Measurements from ENCODE around the gene TMUB2. TPM values are rescaled to one million over a fixed set of nuclear protein-coding genes. Genes with fewer than 3 reads are reported as not detected.

TMUB2 gene
- total and polyA plus RNA-seq, 9 of the 15 experiments (the other 6 are each of a cell fraction or from before 2014, with no cell fraction given) = 4.1 to 29.8 (median 16.3) TPM

DNA sequence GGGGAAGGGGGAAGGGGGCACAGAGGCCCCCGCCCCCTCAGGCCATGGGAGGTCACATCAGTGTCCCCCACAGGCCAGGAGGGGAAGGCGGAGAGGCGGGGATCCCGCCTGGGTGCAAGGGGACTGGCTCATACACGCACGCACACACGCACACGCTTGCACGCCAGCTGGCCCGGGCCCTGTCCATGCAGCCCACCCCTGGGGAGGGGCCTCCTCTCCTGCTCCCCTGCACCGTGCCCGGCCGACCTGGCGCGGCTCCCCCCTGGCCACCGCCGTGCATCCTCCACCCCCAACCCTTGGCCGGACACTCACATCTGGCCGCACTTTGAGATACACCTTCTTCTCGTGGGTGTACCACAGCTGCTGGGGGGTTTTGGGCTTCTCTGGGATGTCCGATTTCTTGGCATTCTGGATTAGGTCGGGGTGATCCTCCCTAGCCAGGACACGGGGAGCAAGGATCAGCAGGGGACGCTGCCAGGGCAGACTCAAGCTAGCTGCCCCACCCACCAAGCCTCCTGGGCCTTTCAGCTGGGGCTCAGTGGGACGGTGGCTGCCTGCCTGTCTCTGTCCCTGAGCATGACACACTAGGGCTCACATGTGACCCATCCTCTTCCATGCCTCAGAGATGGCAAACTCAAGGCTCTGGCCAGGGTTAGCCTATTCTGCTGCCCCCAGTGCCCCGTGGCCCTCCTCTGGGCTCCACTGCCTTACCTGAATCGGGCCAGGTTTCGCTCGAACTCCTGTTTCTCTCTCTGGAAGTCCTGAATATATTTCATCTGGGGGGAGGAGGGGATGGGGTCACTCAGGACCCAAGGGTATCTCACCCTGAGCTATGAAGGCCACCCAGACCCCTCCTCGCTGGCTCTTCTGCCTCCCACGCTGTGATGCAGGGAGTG, 26.0 kb downstream of the TMUB2 start:
- Histone ChIP-seq H2AFZ (ENCODE audit: low read depth, low read length) (no peak overlapping the region), H3K9me3 (replicated peaks; ENCODE audit: control insufficient read depth, insufficient read depth, low read depth, low read length) (no peaks in the 10 kb centered on the region), H3K4me3 (no peak overlapping the region), H3K79me2 (ENCODE audit: control insufficient read depth, insufficient read depth, low read length) (peaks cover 28% of the 10 kb centered on the region), H3K27me3 (ENCODE audit: control insufficient read depth in 2 of 2, insufficient read depth in 2 of 2, low read length in 2 of 2) (no peaks in the 10 kb centered on the region), H3K4me2 (ENCODE audit: insufficient read depth, low read length) (no peak overlapping the region), H3K36me3 (ENCODE audit: control insufficient read depth, insufficient read depth, low read length) (peaks cover 92% of the 10 kb centered on the region), H4K20me1 (replicated peaks; ENCODE audit: control insufficient read depth, insufficient read depth, low read length) (peaks cover 12% of the 10 kb centered on the region), H3K4me1 (replicated peaks in 1 of 2; ENCODE audit: control insufficient read depth in 2 of 2, insufficient read depth in 2 of 2, low read length in 2 of 2) (peaks cover 26 to 43% of the 10 kb centered on the region in 2 experiments), H3K9ac (ENCODE audit: insufficient read depth in 1 of 2, low read depth in 2 of 2, low read length in 2 of 2) (peak overlapping the region in 1 of 2 experiments; percentile 64; a peak in 2 of 4 replicates), H3K27ac (ENCODE audit: extremely low read depth, low read depth, low read length) (no peak overlapping the region), H3K9me1 (ENCODE audit: control insufficient read depth, insufficient read depth, low read length) (peaks cover 4% of the 10 kb centered on the region)
- peak; percentile 5 for ATAC-seq
- WGBS (ENCODE audit: insufficient coverage, low coverage, missing lambda C conversion rate) = 90% methylated on average over 16 of the region's 31 CpGs
- POLR2A ChIA-PET = interaction anchor here (0.6 to 3.6 kb wide), 15 partner anchors 8 to 299 kb away, joined by 3 to 16 read pairs (median 4); partner anchors contain the start of genes RUNDC3A, SLC25A39 and UBTF
- TF ChIP-seq RB1 (IDR thresholded peaks at IDR 0.05; ENCODE audit: low read depth) (no peak), RBM22 (IDR thresholded peaks at IDR 0.05; ENCODE audit: low read depth, low read length, poor library complexity, severe bottlenecking) (peak; percentile 84), BRD9 (IDR thresholded peaks at IDR 0.05; ENCODE audit: low read depth, partially characterized antibody) (no peak), STAT5A (IDR thresholded peaks at IDR 0.05; ENCODE audit: borderline replicate concordance, low read length) (no peak), EGR1 (conservative IDR thresholded peaks at IDR 0.05) (0 out of 2 replicates have a peak, but pooled peaks have one; percentile 16), CEBPB (tag; IDR thresholded peaks at IDR 0.05) (no peak), POLR2G (IDR thresholded peaks at IDR 0.05; ENCODE audit: low read depth, low read length) (peak; percentile 76), POLR2A (conservative IDR thresholded peaks at IDR 0.05) (peak; percentile 61), SUPT5H (IDR thresholded peaks at IDR 0.05) (peak; percentile 59), SNRNP70 (optimal IDR thresholded peaks at IDR 0.05; ENCODE audit: low read depth, low read length) (peak; percentile 28), RBFOX2 (IDR thresholded peaks at IDR 0.05; ENCODE audit: low read depth, low read length) (peak; percentile 65), KDM5B (IDR thresholded peaks at IDR 0.05; ENCODE audit: insufficient replicate concordance, low read depth, low read length) (peak; percentile 21), POLR2AphosphoS5 (IDR thresholded peaks at IDR 0.05; ENCODE audit: control insufficient read depth, insufficient read depth, low read depth, low read length) (peak; percentile 5; the same call in 1 of the 2 replicates), PCBP1 (IDR thresholded peaks at IDR 0.05; ENCODE audit: low read depth, low read length, poor library complexity, severe bottlenecking) (peak; percentile 48), MYNN (IDR thresholded peaks at IDR 0.05) (0 out of 2 replicates have a peak, but pooled peaks have one; percentile 9), MYNN (CRISPR knock-in tag; IDR thresholded peaks at IDR 0.05) (no peak)
- TF ChIP-seq, protein P1, sequence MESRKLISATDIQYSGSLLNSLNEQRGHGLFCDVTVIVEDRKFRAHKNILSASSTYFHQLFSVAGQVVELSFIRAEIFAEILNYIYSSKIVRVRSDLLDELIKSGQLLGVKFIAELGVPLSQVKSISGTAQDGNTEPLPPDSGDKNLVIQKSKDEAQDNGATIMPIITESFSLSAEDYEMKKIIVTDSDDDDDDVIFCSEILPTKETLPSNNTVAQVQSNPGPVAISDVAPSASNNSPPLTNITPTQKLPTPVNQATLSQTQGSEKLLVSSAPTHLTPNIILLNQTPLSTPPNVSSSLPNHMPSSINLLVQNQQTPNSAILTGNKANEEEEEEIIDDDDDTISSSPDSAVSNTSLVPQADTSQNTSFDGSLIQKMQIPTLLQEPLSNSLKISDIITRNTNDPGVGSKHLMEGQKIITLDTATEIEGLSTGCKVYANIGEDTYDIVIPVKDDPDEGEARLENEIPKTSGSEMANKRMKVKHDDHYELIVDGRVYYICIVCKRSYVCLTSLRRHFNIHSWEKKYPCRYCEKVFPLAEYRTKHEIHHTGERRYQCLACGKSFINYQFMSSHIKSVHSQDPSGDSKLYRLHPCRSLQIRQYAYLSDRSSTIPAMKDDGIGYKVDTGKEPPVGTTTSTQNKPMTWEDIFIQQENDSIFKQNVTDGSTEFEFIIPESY (CRISPR knock-in tag; IDR thresholded peaks at IDR 0.05) = 0 out of 2 replicates have a peak, but pooled peaks have one; percentile 22
- TF ChIP-seq, protein P2, sequence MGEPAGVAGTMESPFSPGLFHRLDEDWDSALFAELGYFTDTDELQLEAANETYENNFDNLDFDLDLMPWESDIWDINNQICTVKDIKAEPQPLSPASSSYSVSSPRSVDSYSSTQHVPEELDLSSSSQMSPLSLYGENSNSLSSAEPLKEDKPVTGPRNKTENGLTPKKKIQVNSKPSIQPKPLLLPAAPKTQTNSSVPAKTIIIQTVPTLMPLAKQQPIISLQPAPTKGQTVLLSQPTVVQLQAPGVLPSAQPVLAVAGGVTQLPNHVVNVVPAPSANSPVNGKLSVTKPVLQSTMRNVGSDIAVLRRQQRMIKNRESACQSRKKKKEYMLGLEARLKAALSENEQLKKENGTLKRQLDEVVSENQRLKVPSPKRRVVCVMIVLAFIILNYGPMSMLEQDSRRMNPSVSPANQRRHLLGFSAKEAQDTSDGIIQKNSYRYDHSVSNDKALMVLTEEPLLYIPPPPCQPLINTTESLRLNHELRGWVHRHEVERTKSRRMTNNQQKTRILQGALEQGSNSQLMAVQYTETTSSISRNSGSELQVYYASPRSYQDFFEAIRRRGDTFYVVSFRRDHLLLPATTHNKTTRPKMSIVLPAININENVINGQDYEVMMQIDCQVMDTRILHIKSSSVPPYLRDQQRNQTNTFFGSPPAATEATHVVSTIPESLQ (CRISPR knock-in tag; IDR thresholded peaks at IDR 0.05) = no peak
- no TSS peak for BruUV-seq (replicated peaks)
- CTCF ChIA-PET (ENCODE audit: low intra/inter-chr PET ratio) = interaction anchor here (0.6 to 3.9 kb wide), 4 partner anchors 114 to 303 kb away, joined by 4 to 42 read pairs (median 26); partner anchors contain the start of gene GRN
- no peak for FAIRE-seq
- in situ Hi-C loops (cut with MboI) = loop anchor here (5.0 kb wide), 1 partner anchor 115 kb away; no protein-coding TSS in a partner anchor
- DNase-seq (ENCODE audit: extremely low read depth in 1 of 4, low spot score in 3 of 4) = peak in 2 of 4 experiments; percentile 31 to 37
- intact Hi-C loops (cut with micrococcal nuclease) = no loop called here

Data from K562 (cell line).